ENCODE data around the gene TRIM34.
"Not testable (repeated sequence)": the region's sequence is repeated elsewhere in the genome, so short reads cannot be mapped to it uniquely, and the experiment has no call there.

The TRIM34 gene

GRCh38 chr11:5622802-5623201 is 2.0 kb upstream of the TRIM34 start:
- DNase-seq, result no peak

- DNase-seq, result no peak
These were observed 480 bp downstream of the TRIM34 start for GRCh38 chr11:5625281-5625680.

DNA sequence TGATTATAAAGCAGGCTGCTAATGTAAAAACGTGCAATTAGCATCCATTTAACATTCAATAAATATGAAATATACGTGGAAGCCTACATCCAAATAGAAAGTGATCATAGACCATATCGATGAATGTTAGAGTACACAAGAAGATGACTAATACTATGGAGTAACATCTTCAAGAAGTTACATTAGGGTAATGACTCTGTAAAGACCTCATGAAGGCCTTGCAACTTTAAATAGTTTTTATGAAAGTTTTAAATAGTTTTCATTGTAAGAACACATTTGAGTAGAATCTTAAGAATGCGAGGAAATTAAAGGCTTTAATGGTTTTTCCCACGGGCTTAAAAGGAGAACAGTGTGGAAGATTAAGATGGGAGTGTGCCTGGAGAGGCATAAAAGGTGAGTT is 1.4 kb downstream of the TRIM34 start:
- peak; percentile 55 for DNase-seq

DNA sequence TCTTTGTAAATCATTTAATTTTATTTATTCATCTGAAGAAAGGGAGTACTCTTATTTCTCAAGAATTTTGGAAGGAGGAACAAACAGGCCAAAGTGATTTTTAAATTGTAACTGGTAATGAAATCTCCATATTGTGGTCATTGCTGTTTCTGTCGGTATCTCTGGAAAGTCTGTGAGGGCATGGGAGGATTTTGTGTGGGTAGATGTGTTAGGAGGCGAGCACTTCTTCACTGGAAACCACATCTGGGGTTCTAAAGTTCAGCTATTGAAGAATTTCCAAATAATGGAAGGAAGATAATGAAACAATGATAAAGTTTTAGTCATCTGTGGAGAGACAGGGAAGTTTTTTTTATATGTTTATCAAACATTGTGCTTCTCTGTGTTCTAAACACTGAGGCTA is 6.6 kb downstream of the TRIM34 start:
- DNase-seq, result no peak

DNA sequence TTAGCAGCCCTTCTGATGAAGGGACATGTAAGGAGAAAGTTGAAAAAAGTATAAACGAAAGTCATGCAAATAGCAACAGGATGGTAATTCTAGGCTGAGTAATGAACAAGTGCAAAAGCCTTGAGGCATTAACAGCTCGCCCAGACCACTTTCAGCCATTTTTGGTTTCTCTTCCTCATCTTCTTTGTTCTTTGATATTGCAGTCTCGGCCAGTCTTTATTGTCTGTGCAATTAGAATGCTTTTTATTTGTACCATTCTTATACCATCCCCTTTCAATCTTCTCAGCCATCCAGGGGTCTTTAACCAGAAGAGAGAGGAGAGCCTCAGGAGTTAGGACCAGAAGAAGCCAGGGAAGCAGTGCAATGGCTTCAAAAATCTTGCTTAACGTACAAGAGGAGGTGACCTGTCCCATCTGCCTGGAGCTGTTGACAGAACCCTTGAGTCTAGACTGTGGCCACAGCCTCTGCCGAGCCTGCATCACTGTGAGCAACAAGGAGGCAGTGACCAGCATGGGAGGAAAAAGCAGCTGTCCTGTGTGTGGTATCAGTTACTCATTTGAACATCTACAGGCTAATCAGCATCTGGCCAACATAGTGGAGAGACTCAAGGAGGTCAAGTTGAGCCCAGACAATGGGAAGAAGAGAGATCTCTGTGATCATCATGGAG is 7.3 kb downstream of the TRIM34 start:
- no peak for DNase-seq

- DNase-seq, result no peak
These were observed 15.2 kb downstream of the TRIM34 start for GRCh38 chr11:5639953-5640352.

DNA sequence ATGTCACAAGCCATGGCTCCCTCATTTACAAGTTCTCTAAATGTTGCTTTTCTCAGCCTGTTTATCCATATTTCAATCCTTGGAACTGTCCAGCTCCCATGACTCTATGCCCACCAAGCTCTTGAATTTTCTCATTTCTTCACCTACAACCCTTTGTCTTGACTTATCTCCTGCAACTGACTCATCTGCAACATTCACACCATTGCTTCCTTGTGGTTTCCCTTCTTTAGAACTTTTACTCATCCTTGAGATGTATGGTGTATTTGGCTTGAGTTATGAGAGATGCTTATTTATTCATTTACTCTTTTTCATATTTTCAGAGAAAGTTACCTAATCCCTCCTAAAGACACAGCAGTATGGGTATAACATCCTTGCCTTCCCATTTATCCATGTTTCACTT is 18.8 kb downstream of the TRIM34 start:
- DNase-seq, result no peak

DNA sequence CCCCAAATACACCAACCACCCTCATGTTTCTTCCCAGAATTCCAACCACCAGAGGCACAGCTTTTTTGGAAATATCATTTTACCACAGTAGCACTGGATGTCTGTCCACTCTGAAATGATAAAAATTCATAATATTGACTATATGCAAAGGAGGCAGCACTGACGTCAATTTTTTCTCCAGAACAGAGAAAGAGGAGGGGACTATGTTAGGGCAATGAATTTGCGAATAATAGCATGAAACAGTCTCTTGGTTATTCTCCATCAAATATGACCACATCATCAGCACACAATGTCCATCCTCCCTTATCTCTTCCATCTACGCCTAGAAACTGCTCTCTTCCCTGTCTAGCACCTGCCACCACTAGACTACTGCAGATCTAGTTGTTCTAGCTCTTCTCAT is 21.3 kb downstream of the TRIM34 start:
- DNase-seq, result no peak

DNA sequence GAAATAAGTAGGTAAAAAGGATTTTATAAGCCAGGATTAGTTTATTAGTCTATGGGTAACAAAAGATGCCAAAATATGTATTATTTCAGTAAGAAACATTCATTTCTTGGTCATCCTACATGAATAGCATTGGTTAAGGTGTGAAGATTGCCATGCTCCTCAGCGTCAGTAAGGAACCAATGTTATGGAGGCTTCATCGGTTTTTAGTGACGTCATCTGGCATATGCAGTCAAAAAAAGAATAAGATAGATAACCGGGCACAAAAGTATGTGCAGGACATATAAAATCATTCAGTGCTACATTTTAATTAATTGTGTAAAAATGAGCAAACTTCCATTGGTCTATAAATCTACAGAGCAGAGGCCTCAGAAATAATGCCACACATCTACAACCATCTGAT is 30.7 kb downstream of the TRIM34 start:
- DNase-seq, result no peak

DNA sequence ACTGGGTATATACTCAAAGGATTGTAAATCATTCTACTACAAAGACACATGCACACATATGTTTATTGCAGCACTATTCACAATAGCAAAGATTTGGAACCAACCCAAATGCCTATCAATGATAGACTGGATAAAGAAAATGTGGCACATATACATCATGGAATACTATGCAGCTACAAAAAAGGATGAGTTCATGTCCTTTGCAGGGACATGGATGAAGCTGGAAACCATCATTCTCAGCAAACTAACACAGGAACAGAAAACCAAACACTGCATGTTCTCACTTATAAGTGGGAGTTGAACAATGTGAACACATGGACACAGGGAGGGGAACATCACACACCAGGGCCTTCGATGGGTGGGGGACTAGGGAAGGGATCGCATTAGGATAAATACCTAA is 32.2 kb downstream of the TRIM34 start:
- DNase-seq, result not testable (repeated sequence)

- no peak for DNase-seq
These were observed 33.5 kb downstream of the TRIM34 start for GRCh38 chr11:5658318-5658717.

DNA sequence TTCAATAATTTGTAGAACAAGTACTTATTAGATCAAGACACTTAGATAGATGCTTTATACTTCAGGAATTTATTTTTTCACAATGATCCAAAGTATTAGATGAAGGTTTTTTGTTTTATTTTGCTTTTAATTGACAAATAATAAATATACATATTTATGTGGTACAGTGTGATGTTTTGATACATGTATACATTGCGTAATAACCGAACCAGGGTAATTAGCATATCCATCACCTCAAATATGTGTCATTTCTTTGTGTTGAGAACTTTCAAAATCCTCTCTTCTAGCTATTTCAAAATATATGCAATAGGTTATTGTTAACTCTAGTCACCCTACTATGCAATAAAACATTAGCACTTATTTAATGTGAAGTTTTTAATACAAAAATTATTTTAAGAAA is 38.7 kb downstream of the TRIM34 start:
- DNase-seq, result no peak

DNA sequence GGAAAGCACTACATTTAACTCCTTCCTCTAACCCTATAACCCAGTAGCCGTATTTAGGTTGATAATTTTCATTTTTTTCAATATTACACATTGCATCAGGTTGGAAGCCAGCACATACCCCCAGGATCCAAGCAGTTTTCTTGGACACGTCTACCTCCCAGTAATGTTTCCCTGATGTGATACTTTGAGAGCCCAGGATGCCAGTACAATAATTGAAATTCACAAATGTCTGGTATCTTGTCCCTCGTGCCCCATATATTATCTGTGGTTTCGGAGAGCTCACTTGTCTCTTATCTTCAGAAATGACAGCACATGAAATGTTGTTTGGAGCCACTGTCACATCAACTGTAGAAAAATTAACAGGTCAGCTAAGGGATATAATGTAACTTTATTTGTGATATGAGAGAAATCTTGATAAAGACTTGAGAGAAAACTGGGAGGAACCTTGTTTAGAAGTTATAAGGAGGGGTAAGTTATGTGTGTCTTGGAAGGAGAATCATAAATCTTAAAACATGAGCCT is 40.3 kb downstream of the TRIM34 start:
- no peak for DNase-seq

DNA sequence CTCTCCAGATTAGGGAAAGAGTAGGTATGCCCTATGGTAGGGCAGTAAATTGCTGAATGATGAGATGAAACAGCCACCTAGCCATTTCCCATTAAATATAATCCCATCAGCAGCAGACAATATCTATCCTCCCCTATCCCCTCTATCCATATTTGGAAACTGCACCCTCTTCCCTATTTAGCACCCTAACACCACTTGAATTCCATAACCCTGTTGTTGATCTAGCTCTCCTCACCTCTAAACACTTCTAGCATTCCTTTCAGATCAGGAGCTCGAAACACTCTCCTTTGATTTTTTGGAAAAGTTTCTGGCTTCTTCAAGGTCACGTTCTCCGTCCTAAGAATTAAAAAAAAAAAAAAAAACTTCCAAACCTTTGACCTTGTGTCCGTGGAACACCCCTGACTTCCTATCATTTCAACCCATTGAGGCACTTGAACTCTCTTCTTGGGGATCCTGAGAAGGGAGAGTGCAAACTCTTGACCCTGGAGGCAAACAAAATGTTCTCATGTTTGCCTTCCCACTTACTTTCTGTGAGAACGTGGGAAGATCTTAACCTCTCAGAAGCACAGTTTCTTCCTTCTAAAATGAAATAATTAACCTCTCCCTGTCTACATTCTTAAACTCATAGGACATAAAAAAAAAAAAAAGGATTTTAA is 41.1 kb downstream of the TRIM34 start:
- no peak for DNase-seq

GRCh38 chr11:5666402-5666793 is 41.6 kb downstream of the TRIM34 start:
- DNase-seq, result no peak

DNA sequence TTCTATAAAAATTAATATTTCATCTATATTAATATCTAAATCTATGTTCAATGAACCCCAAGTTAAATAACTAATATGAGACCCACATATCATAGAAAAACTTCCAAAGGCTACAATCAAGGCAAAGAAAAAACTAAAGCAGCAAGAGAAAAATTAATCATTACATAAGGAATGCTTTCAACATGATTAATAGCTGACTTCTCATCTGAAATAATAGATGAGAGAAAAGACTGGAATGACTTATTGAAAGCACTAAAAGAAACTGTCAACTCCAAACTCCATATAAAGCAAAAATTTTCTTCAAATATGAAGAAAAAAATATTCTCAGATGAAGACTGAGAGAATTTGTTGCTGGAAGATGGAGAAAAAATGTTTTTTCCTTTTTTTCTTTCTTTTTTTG is 47.0 kb downstream of the TRIM34 start:
- DNase-seq, result peak; percentile 13

GRCh38 chr11:5674391-5674790 is 49.6 kb downstream of the TRIM34 start:
- no peak for DNase-seq

DNA sequence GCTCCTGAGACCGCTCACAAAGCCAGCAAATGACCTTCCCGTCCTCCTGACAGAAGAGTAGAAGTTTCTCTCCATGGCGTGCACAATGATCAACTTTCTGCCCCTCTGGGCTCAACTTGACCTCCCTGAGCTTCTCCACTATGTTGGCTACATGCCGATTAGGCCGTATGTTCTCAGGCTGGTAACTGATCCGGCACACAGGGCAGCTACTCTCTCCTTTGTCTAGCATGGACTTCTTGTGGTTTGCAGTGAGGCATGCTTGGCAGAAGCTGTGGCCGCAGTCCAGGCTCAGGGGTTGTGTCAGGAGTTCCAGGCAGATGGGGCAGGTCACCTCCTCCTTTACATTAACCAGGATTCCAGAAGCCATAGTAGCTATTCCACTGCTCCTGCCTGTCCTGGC is 55.0 kb downstream of the TRIM34 start:
- DNase-seq, result no peak

DNA sequence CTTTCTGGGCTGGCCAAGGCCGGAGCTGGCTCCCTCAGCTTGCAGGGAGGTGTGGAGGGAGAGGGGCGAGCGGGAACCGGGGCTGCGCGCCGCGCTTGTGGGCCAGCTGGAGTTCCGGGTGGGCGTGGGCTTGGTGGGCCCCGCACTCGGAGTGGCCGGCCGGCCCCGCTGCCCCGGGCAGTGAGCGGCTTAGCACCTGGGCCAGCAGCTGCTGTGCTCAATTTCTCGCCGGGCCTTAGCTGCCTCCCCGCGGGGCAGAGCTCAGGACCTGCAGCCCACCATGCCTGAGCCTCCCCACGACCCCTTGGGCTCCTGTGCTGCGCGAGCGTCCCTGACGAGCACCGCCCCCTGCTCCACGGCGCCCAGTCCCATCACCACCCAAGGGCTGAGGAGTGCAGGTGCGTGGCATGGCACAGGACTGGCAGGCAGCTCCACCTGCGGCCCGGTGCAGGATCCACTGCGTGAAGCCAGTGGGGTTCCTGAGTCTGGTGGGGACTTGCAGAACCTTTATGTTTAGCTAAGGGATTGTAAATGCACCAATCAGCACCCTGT is 58.2 kb downstream of the TRIM34 start:
- not testable (repeated sequence) for DNase-seq

DNA sequence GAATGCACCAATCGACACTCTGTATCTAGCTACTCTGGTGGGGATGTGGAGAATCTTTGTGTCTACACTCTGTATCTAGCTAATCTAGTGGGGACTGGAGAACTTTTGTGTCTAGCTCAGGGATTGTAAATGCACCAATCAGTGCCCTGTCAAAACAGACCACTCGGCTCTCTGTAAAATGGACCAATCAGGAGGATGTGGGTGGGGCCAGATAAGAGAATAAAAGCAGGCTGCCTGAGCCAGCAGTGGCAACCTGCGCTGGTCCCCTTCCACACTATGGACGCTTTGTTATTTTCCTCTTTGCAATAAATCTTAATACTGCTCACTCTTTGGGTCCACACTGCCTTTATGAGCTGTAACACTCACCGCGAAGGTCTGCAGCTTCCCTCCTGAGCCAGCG is 58.8 kb downstream of the TRIM34 start:
- not testable (repeated sequence) for DNase-seq

- no peak for DNase-seq
These were observed 59.3 kb downstream of the TRIM34 start for GRCh38 chr11:5684036-5684645.

- peak; percentile 98 for DNase-seq
These were observed 60.0 kb downstream of the TRIM34 start, which contains the start of gene TRIM5 for GRCh38 chr11:5684646-5685362. Gene TRIM5, minus strand, starts transcription at chr11:5685074. Its CDS starts 4,897 bp downstream, at chr11:5680177.

GRCh38 chr11:5686426-5686825 is 61.6 kb downstream of the TRIM34 start:
- DNase-seq, result no peak
